AG09309 (cell line): ENCODE results near the gene CMIP.

Experiments
- DNase-seq: peaks from one replicate; pipeline ENCODE4 v3.0.0-alpha.2; 2010; ENCODE audit warnings: low read depth
- H3K4me3 ChIP-seq: 2 replicates; pipeline ENCODE4 v1.5.1; 2011; ENCODE audit warnings: mild to moderate bottlenecking, low read depth, low read length, moderate library complexity; ENCODE audit not compliant: control insufficient read depth
- CTCF ChIP-seq: IDR thresholded peaks from 2 replicates; pipeline ENCODE4 v1.5.1; 2011; ENCODE audit warnings: mild to moderate bottlenecking, low read depth, low read length, inconsistent platforms; ENCODE audit not compliant: insufficient read depth, control insufficient read depth; ENCODE audit errors: missing control alignments

The CMIP gene

GRCh38 chr16:81578076-81578475, 133.5 kb downstream of the CMIP start:
- TF ChIP-seq CTCF, result no peak
- no peak for DNase-seq
- H3K4me3 ChIP-seq, result no peak overlapping the region

- DNase-seq, result no peak
- TF ChIP-seq CTCF, result no peak
- H3K4me3 ChIP-seq, result no peak overlapping the region
These were observed 134.2 kb downstream of the CMIP start for GRCh38 chr16:81578636-81579413.

- no peak for TF ChIP-seq CTCF
- DNase-seq, result no peak
- H3K4me3 ChIP-seq, result no peak overlapping the region
These were observed 136.5 kb downstream of the CMIP start for GRCh38 chr16:81581107-81581506.

- H3K4me3 ChIP-seq, result no peak overlapping the region
- no peak for TF ChIP-seq CTCF
- no peak for DNase-seq
These were observed 138.2 kb downstream of the CMIP start for GRCh38 chr16:81582655-81583441.

GRCh38 chr16:81583893-81584631, 139.5 kb downstream of the CMIP start:
- H3K4me3 ChIP-seq, result no peak overlapping the region
- no peak for DNase-seq
- no peak for TF ChIP-seq CTCF

DNA sequence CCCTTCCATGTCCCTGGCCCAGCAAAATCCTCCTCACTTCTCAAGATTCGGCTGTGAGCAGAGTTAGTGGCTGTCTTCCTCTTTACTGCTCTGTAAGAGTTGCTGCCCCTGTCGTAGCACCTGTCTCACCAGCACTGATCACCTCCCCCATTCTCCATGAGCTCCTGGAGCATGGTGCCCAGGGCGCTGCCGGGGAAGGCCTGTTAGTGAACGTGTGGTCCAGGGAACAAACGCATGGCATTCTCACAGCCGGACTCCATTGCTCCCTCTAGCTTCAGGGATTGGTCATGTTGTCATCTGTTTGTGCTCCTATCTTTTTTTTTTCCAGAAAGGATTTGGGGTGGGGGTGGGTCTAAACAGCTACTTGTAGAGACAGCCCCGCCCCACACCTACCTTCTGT, 141.2 kb downstream of the CMIP start:
- no peak for DNase-seq
- peak; percentile 29 for TF ChIP-seq CTCF
- no peak overlapping the region for H3K4me3 ChIP-seq
